ENCODE data around the gene KLF16. TPM values are rescaled to one million over a fixed set of nuclear protein-coding genes. Genes with fewer than 3 reads are reported as not detected.
A peak's percentile ranks its signal among the peaks of the same experiment; 100 is the strongest.

KLF16 gene
- total and polyA plus RNA-seq, 9 of the 15 experiments (the other 6 are each of a cell fraction or from before 2014, with no cell fraction given), result 0.04 to 60.4 (median 6.8) TPM

DNA sequence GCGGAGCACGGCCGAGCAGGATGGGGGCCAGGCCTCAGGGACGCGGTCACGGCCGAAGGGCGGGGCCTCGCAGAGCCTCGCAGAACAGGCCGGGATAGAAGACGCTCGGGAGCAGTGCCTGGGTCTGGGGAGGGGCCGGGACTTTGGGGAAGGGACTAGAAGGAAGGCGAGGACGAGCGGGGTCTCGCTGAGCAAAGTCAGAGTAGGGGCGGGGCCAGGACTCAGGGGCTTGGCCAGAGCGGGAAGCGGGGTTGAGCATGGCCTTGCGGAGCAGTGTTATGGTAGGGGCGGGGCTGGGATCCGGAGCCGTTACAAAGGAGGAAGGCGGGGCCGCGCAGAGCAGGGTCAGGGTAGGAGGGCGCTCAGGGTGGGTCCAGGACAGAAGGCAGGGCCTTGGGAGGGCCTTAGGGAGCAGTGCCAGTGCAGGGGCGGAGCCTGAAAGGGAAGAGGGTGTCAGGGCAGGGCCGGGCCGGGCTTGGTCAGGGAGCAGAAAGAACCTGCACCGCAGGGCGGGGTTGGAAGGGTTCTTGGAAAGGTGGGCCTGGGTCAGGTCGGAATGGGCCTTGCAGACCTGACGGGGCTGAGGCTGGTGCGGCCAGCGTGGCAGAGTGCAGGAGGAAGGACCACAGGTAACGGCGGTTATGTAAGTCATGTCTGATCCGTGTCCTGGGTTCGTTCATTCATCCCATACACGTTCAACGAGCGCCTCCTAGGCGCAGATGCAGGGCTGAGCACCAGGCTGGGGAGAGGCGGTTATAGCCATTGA is 50.8 kb downstream of the KLF16 start (continued):
- TF ChIP-seq ZNF239 (CRISPR knock-in tag; IDR thresholded peaks at IDR 0.05), result no peak
- no peak for TF ChIP-seq YBX1 (IDR thresholded peaks at IDR 0.05)
- no peak for TF ChIP-seq CBX1 (IDR thresholded peaks at IDR 0.05; ENCODE audit: low read depth)
- TF ChIP-seq CHD1 (IDR thresholded peaks at IDR 0.05; ENCODE audit: low read length), result peak; percentile 69
- TF ChIP-seq, protein P1, sequence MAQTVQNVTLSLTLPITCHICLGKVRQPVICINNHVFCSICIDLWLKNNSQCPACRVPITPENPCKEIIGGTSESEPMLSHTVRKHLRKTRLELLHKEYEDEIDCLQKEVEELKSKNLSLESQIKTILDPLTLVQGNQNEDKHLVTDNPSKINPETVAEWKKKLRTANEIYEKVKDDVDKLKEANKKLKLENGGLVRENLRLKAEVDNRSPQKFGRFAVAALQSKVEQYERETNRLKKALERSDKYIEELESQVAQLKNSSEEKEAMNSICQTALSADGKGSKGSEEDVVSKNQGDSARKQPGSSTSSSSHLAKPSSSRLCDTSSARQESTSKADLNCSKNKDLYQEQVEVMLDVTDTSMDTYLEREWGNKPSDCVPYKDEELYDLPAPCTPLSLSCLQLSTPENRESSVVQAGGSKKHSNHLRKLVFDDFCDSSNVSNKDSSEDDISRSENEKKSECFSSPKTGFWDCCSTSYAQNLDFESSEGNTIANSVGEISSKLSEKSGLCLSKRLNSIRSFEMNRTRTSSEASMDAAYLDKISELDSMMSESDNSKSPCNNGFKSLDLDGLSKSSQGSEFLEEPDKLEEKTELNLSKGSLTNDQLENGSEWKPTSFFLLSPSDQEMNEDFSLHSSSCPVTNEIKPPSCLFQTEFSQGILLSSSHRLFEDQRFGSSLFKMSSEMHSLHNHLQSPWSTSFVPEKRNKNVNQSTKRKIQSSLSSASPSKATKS (CRISPR knock-in tag; IDR thresholded peaks at IDR 0.05), result no peak
- no peak for TF ChIP-seq ARNT (IDR thresholded peaks at IDR 0.05)
- TF ChIP-seq, protein P2, sequence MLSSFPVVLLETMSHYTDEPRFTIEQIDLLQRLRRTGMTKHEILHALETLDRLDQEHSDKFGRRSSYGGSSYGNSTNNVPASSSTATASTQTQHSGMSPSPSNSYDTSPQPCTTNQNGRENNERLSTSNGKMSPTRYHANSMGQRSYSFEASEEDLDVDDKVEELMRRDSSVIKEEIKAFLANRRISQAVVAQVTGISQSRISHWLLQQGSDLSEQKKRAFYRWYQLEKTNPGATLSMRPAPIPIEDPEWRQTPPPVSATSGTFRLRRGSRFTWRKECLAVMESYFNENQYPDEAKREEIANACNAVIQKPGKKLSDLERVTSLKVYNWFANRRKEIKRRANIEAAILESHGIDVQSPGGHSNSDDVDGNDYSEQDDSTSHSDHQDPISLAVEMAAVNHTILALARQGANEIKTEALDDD (IDR thresholded peaks at IDR 0.05), result no peak
- TF ChIP-seq, protein P3, sequence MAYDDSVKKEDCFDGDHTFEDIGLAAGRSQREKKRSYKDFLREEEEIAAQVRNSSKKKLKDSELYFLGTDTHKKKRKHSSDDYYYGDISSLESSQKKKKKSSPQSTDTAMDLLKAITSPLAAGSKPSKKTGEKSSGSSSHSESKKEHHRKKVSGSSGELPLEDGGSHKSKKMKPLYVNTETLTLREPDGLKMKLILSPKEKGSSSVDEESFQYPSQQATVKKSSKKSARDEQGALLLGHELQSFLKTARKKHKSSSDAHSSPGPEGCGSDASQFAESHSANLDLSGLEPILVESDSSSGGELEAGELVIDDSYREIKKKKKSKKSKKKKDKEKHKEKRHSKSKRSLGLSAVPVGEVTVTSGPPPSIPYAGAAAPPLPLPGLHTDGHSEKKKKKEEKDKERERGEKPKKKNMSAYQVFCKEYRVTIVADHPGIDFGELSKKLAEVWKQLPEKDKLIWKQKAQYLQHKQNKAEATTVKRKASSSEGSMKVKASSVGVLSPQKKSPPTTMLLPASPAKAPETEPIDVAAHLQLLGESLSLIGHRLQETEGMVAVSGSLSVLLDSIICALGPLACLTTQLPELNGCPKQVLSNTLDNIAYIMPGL (CRISPR knock-in tag; IDR thresholded peaks at IDR 0.05), result peak; percentile 85
- TF ChIP-seq, protein P4, sequence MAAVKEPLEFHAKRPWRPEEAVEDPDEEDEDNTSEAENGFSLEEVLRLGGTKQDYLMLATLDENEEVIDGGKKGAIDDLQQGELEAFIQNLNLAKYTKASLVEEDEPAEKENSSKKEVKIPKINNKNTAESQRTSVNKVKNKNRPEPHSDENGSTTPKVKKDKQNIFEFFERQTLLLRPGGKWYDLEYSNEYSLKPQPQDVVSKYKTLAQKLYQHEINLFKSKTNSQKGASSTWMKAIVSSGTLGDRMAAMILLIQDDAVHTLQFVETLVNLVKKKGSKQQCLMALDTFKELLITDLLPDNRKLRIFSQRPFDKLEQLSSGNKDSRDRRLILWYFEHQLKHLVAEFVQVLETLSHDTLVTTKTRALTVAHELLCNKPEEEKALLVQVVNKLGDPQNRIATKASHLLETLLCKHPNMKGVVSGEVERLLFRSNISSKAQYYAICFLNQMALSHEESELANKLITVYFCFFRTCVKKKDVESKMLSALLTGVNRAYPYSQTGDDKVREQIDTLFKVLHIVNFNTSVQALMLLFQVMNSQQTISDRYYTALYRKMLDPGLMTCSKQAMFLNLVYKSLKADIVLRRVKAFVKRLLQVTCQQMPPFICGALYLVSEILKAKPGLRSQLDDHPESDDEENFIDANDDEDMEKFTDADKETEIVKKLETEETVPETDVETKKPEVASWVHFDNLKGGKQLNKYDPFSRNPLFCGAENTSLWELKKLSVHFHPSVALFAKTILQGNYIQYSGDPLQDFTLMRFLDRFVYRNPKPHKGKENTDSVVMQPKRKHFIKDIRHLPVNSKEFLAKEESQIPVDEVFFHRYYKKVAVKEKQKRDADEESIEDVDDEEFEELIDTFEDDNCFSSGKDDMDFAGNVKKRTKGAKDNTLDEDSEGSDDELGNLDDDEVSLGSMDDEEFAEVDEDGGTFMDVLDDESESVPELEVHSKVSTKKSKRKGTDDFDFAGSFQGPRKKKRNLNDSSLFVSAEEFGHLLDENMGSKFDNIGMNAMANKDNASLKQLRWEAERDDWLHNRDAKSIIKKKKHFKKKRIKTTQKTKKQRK (IDR thresholded peaks at IDR 0.05; ENCODE audit: borderline replicate concordance, low read depth, low read length), result no peak
- TF ChIP-seq CEBPG (CRISPR knock-in tag; IDR thresholded peaks at IDR 0.05), result peak; percentile 45; the same call in 1 of the 2 replicates
- no peak for TF ChIP-seq CEBPG (tag; conservative IDR thresholded peaks at IDR 0.05 in 1 of 2, IDR thresholded peaks at IDR 0.05 in 1 of 2)
- TF ChIP-seq, protein P5, sequence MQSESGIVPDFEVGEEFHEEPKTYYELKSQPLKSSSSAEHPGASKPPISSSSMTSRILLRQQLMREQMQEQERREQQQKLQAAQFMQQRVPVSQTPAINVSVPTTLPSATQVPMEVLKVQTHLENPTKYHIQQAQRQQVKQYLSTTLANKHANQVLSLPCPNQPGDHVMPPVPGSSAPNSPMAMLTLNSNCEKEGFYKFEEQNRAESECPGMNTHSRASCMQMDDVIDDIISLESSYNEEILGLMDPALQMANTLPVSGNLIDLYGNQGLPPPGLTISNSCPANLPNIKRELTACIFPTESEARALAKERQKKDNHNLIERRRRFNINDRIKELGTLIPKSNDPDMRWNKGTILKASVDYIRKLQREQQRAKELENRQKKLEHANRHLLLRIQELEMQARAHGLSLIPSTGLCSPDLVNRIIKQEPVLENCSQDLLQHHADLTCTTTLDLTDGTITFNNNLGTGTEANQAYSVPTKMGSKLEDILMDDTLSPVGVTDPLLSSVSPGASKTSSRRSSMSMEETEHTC (IDR thresholded peaks at IDR 0.05), result no peak
- TF ChIP-seq NFE2L1 (tag; IDR thresholded peaks at IDR 0.05; ENCODE audit: borderline replicate concordance, low read depth), result no peak
- TF ChIP-seq LEF1 (IDR thresholded peaks at IDR 0.05), result 0 out of 2 replicates have a peak, but pooled peaks have one; percentile 23
- no peak for TF ChIP-seq SAFB2 (IDR thresholded peaks at IDR 0.05; ENCODE audit: borderline replicate concordance, low read depth, low read length, severe bottlenecking)
- no peak for TF ChIP-seq BRD4 (IDR thresholded peaks at IDR 0.05)
- TF ChIP-seq ZFPM2 (CRISPR knock-in tag; IDR thresholded peaks at IDR 0.05), result no peak
- no peak for TF ChIP-seq MCM7 (IDR thresholded peaks at IDR 0.05)
- no peak for TF ChIP-seq ZNF121 (CRISPR knock-in tag; conservative IDR thresholded peaks at IDR 0.05)
